ENCODE results near the gene EFNA2.

EFNA2 gene

DNA sequence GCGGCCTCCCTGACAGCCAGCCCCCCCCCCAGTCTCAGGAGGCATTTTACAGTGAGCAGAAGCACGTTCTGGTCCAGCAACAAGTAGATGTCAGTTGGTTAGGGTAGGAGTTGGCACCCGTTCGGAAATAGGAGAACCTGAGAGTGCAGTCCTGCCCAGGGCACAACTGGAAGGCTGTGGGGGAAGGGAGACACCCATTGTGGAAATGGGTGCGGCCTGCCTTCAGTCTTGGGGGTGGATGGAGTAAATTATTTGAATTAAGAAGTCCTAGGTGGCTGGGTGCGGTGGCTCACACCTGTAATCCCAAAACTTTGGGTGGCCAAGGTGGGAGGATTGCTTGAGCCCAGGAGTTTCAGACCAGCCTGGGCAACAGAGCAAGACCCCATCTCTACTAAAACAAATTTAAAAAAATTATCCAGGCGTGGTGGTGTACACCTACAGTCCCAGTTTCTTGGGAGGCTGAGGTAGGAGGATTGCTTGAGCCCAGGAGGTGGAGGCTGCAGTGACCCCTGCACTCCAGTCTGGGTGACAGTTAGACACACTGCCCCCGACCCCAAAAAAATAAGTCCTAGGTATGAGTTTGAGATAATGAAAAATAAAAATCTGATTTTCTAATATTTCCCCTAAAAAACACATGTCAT lies 15.3 kb upstream of the EFNA2 start:
- H3K4me3 ChIP-seq: peak overlapping the region; percentile 73 to 82
- peak overlapping the region; percentile 91 to 100 for H3K27ac ChIP-seq
- H3K36me3 ChIP-seq: peaks cover 42 to 44% (median 44%) of the 10 kb centered on the region in 3 donors
- H3K9me3 ChIP-seq: no peaks in the 10 kb centered on the region
- no peaks in the 10 kb centered on the region for H3K27me3 ChIP-seq
- peaks cover 10 to 86% (median 85%) of the 10 kb centered on the region in 4 donors for H3K4me1 ChIP-seq
- no peak for DNase-seq
- TF ChIP-seq, protein P1, sequence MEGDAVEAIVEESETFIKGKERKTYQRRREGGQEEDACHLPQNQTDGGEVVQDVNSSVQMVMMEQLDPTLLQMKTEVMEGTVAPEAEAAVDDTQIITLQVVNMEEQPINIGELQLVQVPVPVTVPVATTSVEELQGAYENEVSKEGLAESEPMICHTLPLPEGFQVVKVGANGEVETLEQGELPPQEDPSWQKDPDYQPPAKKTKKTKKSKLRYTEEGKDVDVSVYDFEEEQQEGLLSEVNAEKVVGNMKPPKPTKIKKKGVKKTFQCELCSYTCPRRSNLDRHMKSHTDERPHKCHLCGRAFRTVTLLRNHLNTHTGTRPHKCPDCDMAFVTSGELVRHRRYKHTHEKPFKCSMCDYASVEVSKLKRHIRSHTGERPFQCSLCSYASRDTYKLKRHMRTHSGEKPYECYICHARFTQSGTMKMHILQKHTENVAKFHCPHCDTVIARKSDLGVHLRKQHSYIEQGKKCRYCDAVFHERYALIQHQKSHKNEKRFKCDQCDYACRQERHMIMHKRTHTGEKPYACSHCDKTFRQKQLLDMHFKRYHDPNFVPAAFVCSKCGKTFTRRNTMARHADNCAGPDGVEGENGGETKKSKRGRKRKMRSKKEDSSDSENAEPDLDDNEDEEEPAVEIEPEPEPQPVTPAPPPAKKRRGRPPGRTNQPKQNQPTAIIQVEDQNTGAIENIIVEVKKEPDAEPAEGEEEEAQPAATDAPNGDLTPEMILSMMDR (IDR thresholded peaks at IDR 0.05): no peak
- intact Hi-C loops (cut with DNase I; ENCODE audit: low total_unique reads): no loop called here

DNA sequence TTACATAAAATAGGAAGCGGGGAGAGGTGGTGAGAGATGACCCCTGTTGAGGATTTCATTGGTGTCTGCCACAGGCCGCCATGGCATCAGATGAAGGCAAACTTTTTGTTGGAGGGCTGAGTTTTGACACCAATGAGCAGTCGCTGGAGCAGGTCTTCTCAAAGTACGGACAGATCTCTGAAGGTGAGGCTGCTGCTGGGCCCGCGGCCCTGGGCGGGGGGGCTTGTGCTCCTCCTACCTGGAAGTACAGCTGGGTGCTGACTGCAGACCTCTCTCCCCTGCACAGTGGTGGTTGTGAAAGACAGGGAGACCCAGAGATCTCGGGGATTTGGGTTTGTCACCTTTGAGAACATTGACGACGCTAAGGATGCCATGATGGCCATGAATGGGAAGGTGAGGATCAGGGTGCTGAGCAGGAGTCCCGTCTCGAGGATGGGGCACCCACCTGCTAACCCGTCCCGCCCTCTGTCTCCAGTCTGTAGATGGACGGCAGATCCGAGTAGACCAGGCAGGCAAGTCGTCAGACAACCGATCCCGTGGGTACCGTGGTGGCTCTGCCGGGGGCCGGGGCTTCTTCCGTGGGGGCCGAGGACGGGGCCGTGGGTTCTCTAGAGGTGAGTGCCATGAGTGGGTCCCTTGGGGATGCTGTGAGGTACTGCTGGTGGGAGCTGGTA lies 14.7 kb upstream of the EFNA2 start:
- Histone ChIP-seq H3K27me3 (no peaks in the 10 kb centered on the region), H3K9me3 (no peaks in the 10 kb centered on the region), H3K36me3 (peaks cover 42 to 44% (median 44%) of the 10 kb centered on the region in 3 donors), H3K4me1 (peaks cover 10 to 81% (median 79%) of the 10 kb centered on the region in 4 donors), H3K27ac (peak overlapping the region; percentile 91 to 100), H3K4me3 (peak overlapping the region; percentile 73 to 82)
- intact Hi-C loops (cut with DNase I; ENCODE audit: low total_unique reads): no loop called here
- DNase-seq: no peak
- TF ChIP-seq, protein P1 (IDR thresholded peaks at IDR 0.05): no peak

DNA sequence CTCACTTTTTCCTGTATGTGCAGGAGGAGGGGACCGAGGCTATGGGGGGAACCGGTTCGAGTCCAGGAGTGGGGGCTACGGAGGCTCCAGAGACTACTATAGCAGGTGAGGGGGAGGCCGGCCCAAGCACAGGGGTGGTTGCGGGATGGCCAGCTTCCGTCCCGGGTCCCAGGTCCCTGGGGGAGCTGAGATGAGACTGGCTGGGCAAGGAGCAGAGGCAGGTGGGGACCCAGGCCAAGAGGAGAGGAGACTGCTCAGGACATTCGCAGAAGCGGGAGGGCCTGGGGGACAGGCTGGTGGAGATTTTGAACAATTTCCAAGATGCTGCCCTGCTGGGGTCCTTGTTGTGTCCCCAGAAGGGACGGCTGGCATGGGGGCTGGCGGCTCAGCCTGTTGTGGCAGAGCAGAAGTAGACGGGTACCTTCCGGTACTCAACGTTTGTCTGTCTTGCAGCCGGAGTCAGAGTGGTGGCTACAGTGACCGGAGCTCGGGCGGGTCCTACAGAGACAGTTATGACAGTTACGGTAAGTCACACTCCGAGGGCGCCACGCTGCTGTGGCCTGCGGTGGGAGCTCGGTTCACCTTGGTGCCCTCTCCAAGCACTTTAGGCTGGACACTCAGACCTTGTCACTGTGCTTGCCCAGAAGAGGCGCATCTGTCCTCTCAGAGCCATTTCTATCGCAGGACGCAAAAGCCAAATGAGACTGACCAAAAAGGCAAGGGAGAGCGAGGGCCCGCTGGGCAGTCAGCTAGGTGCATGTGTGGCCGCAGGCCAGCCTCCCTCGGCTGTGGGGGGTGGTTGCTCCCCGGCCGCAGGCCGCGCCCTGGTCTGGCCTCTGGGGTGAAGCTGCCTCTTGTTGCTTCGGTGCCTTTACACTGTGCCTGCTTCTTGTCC lies 13.9 kb upstream of the EFNA2 start:
- H3K36me3 ChIP-seq: peaks cover 42 to 46% (median 44%) of the 10 kb centered on the region in 3 donors
- no peak for DNase-seq

DNA sequence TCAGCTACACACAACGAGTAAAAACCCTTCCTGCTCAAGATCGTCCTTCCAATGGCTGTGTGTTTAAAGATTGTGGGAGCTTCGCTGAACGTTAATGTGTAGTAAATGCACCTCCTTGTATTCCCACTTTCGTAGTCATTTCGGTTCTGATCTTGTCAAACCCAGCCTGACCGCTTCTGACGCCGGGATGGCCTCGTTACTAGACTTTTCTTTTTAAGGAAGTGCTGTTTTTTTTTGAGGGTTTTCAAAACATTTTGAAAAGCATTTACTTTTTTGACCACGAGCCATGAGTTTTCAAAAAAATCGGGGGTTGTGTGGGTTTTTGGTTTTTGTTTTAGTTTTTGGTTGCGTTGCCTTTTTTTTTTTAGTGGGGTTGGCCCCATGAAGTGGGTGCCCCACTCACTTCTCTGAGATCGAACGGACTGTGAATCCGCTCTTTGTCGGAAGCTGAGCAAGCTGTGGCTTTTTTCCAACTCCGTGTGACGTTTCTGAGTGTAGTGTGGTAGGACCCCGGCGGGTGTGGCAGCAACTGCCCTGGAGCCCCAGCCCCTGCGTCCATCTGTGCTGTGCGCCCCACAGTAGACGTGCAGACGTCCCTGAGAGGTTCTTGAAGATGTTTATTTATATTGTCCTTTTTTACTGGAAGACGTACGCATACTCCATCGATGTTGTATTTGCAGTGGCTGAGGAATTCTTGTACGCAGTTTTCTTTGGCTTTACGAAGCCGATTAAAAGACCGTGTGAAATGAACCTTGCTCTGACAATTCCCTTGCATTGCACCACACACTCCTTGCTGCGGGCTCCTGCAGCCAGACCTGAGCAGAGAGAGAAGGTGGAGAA lies 13.0 kb upstream of the EFNA2 start:
- H3K4me3 ChIP-seq: peak overlapping the region in 1 of 2 donors; percentile 82
- no peaks in the 10 kb centered on the region for H3K9me3 ChIP-seq
- TF ChIP-seq, protein P1 (IDR thresholded peaks at IDR 0.05): no peak
- intact Hi-C loops (cut with DNase I; ENCODE audit: low total_unique reads): no loop called here
- no peak for DNase-seq
- H3K27ac ChIP-seq: peak overlapping the region; percentile 91 to 100
- H3K27me3 ChIP-seq: no peaks in the 10 kb centered on the region
- peaks cover 42 to 54% (median 44%) of the 10 kb centered on the region in 3 donors for H3K36me3 ChIP-seq
- H3K4me1 ChIP-seq: peaks cover 13 to 77% (median 72%) of the 10 kb centered on the region in 4 donors

More for the DNA sequence above, 13.9 kb upstream of the EFNA2 start:
- Histone ChIP-seq H3K4me1 (peaks cover 16 to 81% (median 79%) of the 10 kb centered on the region in 4 donors), H3K4me3 (peak overlapping the region; percentile 73 to 82), H3K27ac (peak overlapping the region; percentile 91 to 100), H3K9me3 (no peaks in the 10 kb centered on the region), H3K27me3 (no peaks in the 10 kb centered on the region)
- intact Hi-C loops (cut with DNase I; ENCODE audit: low total_unique reads): no loop called here
- TF ChIP-seq, protein P1 (IDR thresholded peaks at IDR 0.05): no peak
